ENCODE measurements around the gene SUPT20HL1. TPM values are rescaled to one million over a fixed set of nuclear protein-coding genes. Genes with fewer than 3 reads are reported as not detected.

SUPT20HL1 gene
- total RNA-seq, 4 donors from 2014 or later: not detected

GRCh38 chrX:24396236-24396930, 35.9 kb downstream of the SUPT20HL1 start:
- no peak for TF ChIP-seq EP300 (IDR thresholded peaks at IDR 0.05)
- TF ChIP-seq POLR2A (IDR thresholded peaks at IDR 0.05; ENCODE audit: low read depth): no peak
- TF ChIP-seq POLR2AphosphoS5 (IDR thresholded peaks at IDR 0.05): no peak
- no peak for TF ChIP-seq CTCF (IDR thresholded peaks at IDR 0.05)
- WGBS: 50% methylated on average over 5 of the region's 5 CpGs
- Histone ChIP-seq H3K27me3 (no peaks in the 10 kb centered on the region), H3K36me3 (no peaks in the 10 kb centered on the region), H3K27ac (replicated peaks in 1 of 4) (peak overlapping the region; percentile 65 to 80 (median 70)), H3K9me3 (no peaks in the 10 kb centered on the region), H3K4me3 (no peak overlapping the region), H3K4me1 (peaks cover 0 to 20% (median 17%) of the 10 kb centered on the region in 4 donors)
- DNase-seq (ENCODE audit: extremely low spot score): no peak
- intact Hi-C loops (cut with DNase I): loop anchor here (2.0 kb wide), 1 partner anchor 102 kb away; no protein-coding TSS in a partner anchor

GRCh38 chrX:24396931-24397279, 36.5 kb downstream of the SUPT20HL1 start:
- Histone ChIP-seq H3K4me3 (no peak overlapping the region), H3K36me3 (no peaks in the 10 kb centered on the region), H3K4me1 (peaks cover 0 to 20% (median 17%) of the 10 kb centered on the region in 4 donors), H3K27me3 (no peaks in the 10 kb centered on the region), H3K27ac (replicated peaks in 1 of 4) (peak overlapping the region; percentile 65 to 80 (median 70)), H3K9me3 (no peaks in the 10 kb centered on the region)
- intact Hi-C loops (cut with DNase I): loop anchor here (2.0 kb wide), 1 partner anchor 102 kb away; no protein-coding TSS in a partner anchor
- TF ChIP-seq EP300 (IDR thresholded peaks at IDR 0.05) (no peak), CTCF (IDR thresholded peaks at IDR 0.05) (no peak), POLR2AphosphoS5 (IDR thresholded peaks at IDR 0.05) (no peak), POLR2A (IDR thresholded peaks at IDR 0.05; ENCODE audit: low read depth) (no peak)
- DNase-seq (ENCODE audit: extremely low spot score): no peak
- 50% methylated on average over 1 of the region's 1 CpG for WGBS

- no peaks in the 10 kb centered on the region for H3K27me3 ChIP-seq
- H3K27ac ChIP-seq (replicated peaks in 1 of 4): peak overlapping the region in 1 of 4 donors; percentile 70
- H3K36me3 ChIP-seq: no peaks in the 10 kb centered on the region
- DNase-seq (ENCODE audit: extremely low spot score): no peak
- TF ChIP-seq EP300 (IDR thresholded peaks at IDR 0.05): no peak
- TF ChIP-seq POLR2A (IDR thresholded peaks at IDR 0.05; ENCODE audit: low read depth): no peak
- TF ChIP-seq POLR2AphosphoS5 (IDR thresholded peaks at IDR 0.05): no peak
- TF ChIP-seq CTCF (IDR thresholded peaks at IDR 0.05): no peak
- 83% methylated on average over 2 of the region's 2 CpGs for WGBS
- H3K4me3 ChIP-seq: no peak overlapping the region
- H3K9me3 ChIP-seq: no peaks in the 10 kb centered on the region
- intact Hi-C loops (cut with DNase I): no loop called here
- H3K4me1 ChIP-seq: peaks cover 0 to 20% (median 17%) of the 10 kb centered on the region in 4 donors
These were observed 38.3 kb downstream of the SUPT20HL1 start for GRCh38 chrX:24398766-24399165.

GRCh38 chrX:24399550-24399949, 39.1 kb downstream of the SUPT20HL1 start:
- TF ChIP-seq POLR2A (IDR thresholded peaks at IDR 0.05; ENCODE audit: low read depth): no peak
- TF ChIP-seq CTCF (IDR thresholded peaks at IDR 0.05): no peak
- TF ChIP-seq POLR2AphosphoS5 (IDR thresholded peaks at IDR 0.05): no peak
- no peak for TF ChIP-seq EP300 (IDR thresholded peaks at IDR 0.05)
- intact Hi-C loops (cut with DNase I): no loop called here
- no peaks in the 10 kb centered on the region for H3K27me3 ChIP-seq
- no peaks in the 10 kb centered on the region for H3K9me3 ChIP-seq
- H3K4me1 ChIP-seq: peaks cover 0 to 20% (median 17%) of the 10 kb centered on the region in 4 donors
- no peaks in the 10 kb centered on the region for H3K36me3 ChIP-seq
- DNase-seq (ENCODE audit: extremely low spot score): no peak
- 65% methylated on average over 5 of the region's 5 CpGs for WGBS
- no peak overlapping the region for H3K27ac ChIP-seq (replicated peaks in 1 of 4)
- no peak overlapping the region for H3K4me3 ChIP-seq
